Measurements from ENCODE around the gene SLC25A27.

SLC25A27 gene

DNA sequence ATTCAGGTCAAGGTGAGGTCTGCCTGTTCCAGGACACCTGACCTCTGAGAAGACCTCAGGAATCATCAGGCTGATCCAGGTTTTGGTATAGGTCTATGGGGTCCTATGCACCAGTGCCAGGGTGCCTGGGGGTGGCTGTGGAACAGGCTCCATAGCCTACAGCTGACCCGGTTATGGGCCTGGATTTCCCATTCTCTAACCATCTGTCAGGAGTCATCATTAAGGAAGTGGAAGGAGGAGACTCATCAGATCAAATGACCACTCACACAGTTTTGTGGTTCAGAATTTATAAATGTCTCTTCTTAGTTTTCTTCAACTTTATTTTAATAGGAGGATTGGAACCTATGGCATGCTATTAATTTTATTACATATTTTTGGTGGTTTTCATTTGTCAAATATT lies 67.6 kb downstream of the SLC25A27 start:
- DNase-seq: no peak

All from activated CD4-positive, CD25-positive, alpha-beta regulatory T cell treated with anti-CD3 and anti-CD28 coated beads, Interleukin-2, amount 50 U/mL, for 72 hours (primary cell).